PC-9 (cell line): ENCODE data around the gene BUB1B. TPM values are rescaled to one million over a fixed set of nuclear protein-coding genes. Genes with fewer than 3 reads are reported as not detected.
A peak's percentile ranks its signal among the peaks of the same experiment; 100 is the strongest.

Source experiments
- Bru-seq: library from RNA; stranded (reverse); fragments of 400-500 nt; gene quantifications from one replicate; lab custom pipeline; 2021; lab: Mats Ljungman, UMichigan
- BruChase-seq, 2 experiments: library from RNA; stranded (reverse); fragments of 400-500 nt; gene quantifications; one replicate each; lab custom pipeline; 2021; lab: Mats Ljungman, UMichigan
- BruUV-seq: library from RNA; stranded (reverse); fragments of 400-500 nt; replicated peaks from 2 replicates; lab custom pipeline; 2021; lab: Mats Ljungman, UMichigan
- CTCF ChIA-PET: fragments of 300-600 bp; sonication (Branson Sonifier 250); formaldehyde crosslinking; loops from one replicate; lab custom pipeline; 2022; ENCODE audit warnings: antibody characterized with exemption; lab: Charles Lee
- POLR2A ChIA-PET: fragments of 300-600 bp; sonication (Branson Sonifier 250); formaldehyde crosslinking; loops from one replicate; lab custom pipeline; 2022; ENCODE audit warnings: antibody characterized with exemption; ENCODE audit not compliant: unreplicated experiment; lab: Charles Lee
- DNase-seq, 2 experiments: peaks; one replicate each; pipeline versions ENCODE4 v3.0.0 to v3.0.0-alpha.2; 2015 to 2022; ENCODE audit warnings: mixed read lengths in 1 of 2
- H2AFZ ChIP-seq: fragments of 200-600 bp; sonication (generic); 2 replicates; pipeline ENCODE4 v1.8.1; 2017; ENCODE audit warnings: antibody characterized with exemption
- H3F3A ChIP-seq: fragments of 200-600 bp; sonication (generic); 2 replicates; pipeline ENCODE4 v1.8.1; 2017; ENCODE audit warnings: antibody characterized with exemption, mild to moderate bottlenecking, low read depth; ENCODE audit not compliant: insufficient read depth
- H3K27ac ChIP-seq: fragments of 200-600 bp; sonication (generic); 2 replicates; pipeline ENCODE4 v1.6.1; 2016; ENCODE audit warnings: mixed run types
- H3K27me3 ChIP-seq: fragments of 200-600 bp; sonication (generic); 2 replicates; pipeline ENCODE4 v1.6.1; 2016; ENCODE audit warnings: low read depth, mixed run types; ENCODE audit not compliant: insufficient read depth
- H3K36me3 ChIP-seq: fragments of 200-600 bp; sonication (generic); 2 replicates; pipeline ENCODE4 v1.6.1; 2016; ENCODE audit warnings: low read depth, mixed run types
- H3K4me1 ChIP-seq: fragments of 200-600 bp; sonication (generic); replicated peaks from 2 replicates; pipeline ENCODE4 v1.6.1; 2016; ENCODE audit warnings: mixed run types; ENCODE audit not compliant: insufficient read depth
- H3K4me2 ChIP-seq: fragments of 200-600 bp; sonication (generic); 2 replicates; pipeline ENCODE4 v1.6.1; 2017; ENCODE audit warnings: mixed run types
- H3K4me3 ChIP-seq: fragments of 200-600 bp; sonication (generic); 2 replicates; pipeline ENCODE4 v1.6.1; 2016; ENCODE audit warnings: mixed run types
- H3K79me2 ChIP-seq: fragments of 200-600 bp; sonication (generic); 2 replicates; pipeline ENCODE4 v1.6.1; 2017; ENCODE audit warnings: low read depth, mixed run types
- H3K9me2 ChIP-seq: fragments of 200-600 bp; sonication (generic); 2 replicates; pipeline ENCODE4 v1.8.1; 2017; ENCODE audit warnings: mild to moderate bottlenecking; ENCODE audit not compliant: insufficient read depth
- H3K9me3 ChIP-seq: fragments of 200-600 bp; sonication (generic); 2 replicates; pipeline ENCODE4 v1.8.1; 2016; ENCODE audit warnings: low read depth; ENCODE audit not compliant: insufficient read depth
- H4K20me1 ChIP-seq: fragments of 200-600 bp; sonication (generic); 2 replicates; pipeline ENCODE4 v1.8.1; 2017; ENCODE audit not compliant: insufficient read depth
- EZH2 ChIP-seq: fragments of 200-600 bp; sonication (generic); IDR thresholded peaks from 2 replicates; pipeline ENCODE4 v1.8.0; 2017; ENCODE audit warnings: antibody characterized with exemption, low read depth
- intact Hi-C: fragments of 100-400 bp; cut with micrococcal nuclease; formaldehyde crosslinking; loops from one replicate; pipeline ENCODE4 v1.10.0; 2022; ENCODE audit not compliant: unreplicated experiment
- long read RNA-seq: library from polyadenylated mRNA; stranded (forward); transcript quantifications from one replicate; pipeline ENCODE4 v2.0.0, GENCODE V29; 2022
- total RNA-seq: library from RNA; stranded (reverse); gene quantifications from 2 replicates; pipeline ENCODE4 v1.2.3, GENCODE V29; 2021
- TF ChIP-seq, protein P1 (sequence below): fragments of 200-600 bp; sonication (generic); conservative IDR thresholded peaks from 2 replicates; pipeline ENCODE4 v1.6.1; 2017; ENCODE audit warnings: mixed run types, antibody characterized with exemption, mild to moderate bottlenecking, moderate library complexity

The BUB1B gene
- total RNA-seq (74.3 and 75.3 TPM in 2 replicates), Bru-seq, nascent RNA (percentile 93 among the genes with signal in this experiment), BruChase-seq, experiment 1, labeled RNA remaining after a 2-hour chase (percentile 81 among the genes with signal in this experiment), BruChase-seq, experiment 2, labeled RNA remaining after a 6-hour chase (percentile 82 among the genes with signal in this experiment)
- long read RNA-seq, transcript BUB1B-201 (23 exons, 3,725 nt), result major isoform, 82 of 110 reads
- long read RNA-seq, partial matches to known transcripts, result 10 of 110 reads
- long read RNA-seq, other reads (novel, unspliced or antisense), result 17 of 110 reads

GRCh38 chr15:40160689-40161688 is at the start of gene BUB1B:
TSS of gene BUB1B (plus strand) at chr15:40161069. CDS start at chr15:40161221, 152 bp downstream.
- intact Hi-C loops, result loop anchor here (1.0 to 10.0 kb wide), 3 partner anchors 52 to 376 kb away; partner anchors contain the start of gene FSIP1
- TSS peak; percentile 67 for BruUV-seq
- CTCF ChIA-PET, result interaction anchor here (0.9 to 1.8 kb wide), 4 partner anchors 54 to 116 kb away, joined by 3 to 5 read pairs (median 4); no protein-coding TSS in a partner anchor

DNA sequence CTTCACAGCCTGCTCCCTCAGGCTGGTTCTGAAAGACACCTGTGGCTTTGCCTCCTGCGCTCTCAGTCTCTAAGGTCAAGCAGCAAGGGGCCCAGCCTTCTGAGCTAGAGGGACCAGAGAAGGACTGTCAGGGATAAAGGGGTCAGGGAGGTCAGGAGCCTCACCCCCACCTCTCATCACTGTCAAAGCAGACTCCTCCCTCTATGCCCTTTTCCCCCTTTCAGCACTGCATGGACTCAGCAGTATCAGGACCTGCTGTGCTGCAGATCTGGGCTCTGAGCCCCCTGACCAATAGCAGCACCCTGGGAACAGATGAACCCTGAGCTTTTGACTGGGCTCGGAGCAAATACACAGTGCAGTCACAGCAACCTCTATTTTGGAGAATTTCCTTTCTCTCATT is 49.0 kb upstream of the BUB1B start:
- Histone ChIP-seq H3F3A (peaks cover 26% of the 10 kb centered on the region), H3K4me3 (no peak overlapping the region), H3K9me2 (no peaks in the 10 kb centered on the region), H3K27me3 (no peaks in the 10 kb centered on the region), H3K79me2 (no peaks in the 10 kb centered on the region), H3K27ac (no peak overlapping the region), H3K4me2 (no peak overlapping the region), H4K20me1 (no peaks in the 10 kb centered on the region), H3K36me3 (no peaks in the 10 kb centered on the region), H3K9me3 (no peaks in the 10 kb centered on the region), H2AFZ (no peak overlapping the region), H3K4me1 (peaks cover 24% of the 10 kb centered on the region)
- no peak for DNase-seq
- no TSS peak for BruUV-seq
- POLR2A ChIA-PET, result no interaction called here
- intact Hi-C loops, result no loop called here
- CTCF ChIA-PET, result no interaction called here
- TF ChIP-seq EZH2, result no peak
- TF ChIP-seq, protein P1, sequence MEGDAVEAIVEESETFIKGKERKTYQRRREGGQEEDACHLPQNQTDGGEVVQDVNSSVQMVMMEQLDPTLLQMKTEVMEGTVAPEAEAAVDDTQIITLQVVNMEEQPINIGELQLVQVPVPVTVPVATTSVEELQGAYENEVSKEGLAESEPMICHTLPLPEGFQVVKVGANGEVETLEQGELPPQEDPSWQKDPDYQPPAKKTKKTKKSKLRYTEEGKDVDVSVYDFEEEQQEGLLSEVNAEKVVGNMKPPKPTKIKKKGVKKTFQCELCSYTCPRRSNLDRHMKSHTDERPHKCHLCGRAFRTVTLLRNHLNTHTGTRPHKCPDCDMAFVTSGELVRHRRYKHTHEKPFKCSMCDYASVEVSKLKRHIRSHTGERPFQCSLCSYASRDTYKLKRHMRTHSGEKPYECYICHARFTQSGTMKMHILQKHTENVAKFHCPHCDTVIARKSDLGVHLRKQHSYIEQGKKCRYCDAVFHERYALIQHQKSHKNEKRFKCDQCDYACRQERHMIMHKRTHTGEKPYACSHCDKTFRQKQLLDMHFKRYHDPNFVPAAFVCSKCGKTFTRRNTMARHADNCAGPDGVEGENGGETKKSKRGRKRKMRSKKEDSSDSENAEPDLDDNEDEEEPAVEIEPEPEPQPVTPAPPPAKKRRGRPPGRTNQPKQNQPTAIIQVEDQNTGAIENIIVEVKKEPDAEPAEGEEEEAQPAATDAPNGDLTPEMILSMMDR, result no peak

More at GRCh38 chr15:40160689-40161688, at the start of gene BUB1B:
- Histone ChIP-seq H3K4me1 (peaks cover 29% of the 10 kb centered on the region), H3K4me3 (peak within 1 kb of the TSS; percentile 67), H3K9me2 (no peaks in the 10 kb centered on the region), H3K9me3 (no peaks in the 10 kb centered on the region), H3F3A (peaks cover 8% of the 10 kb centered on the region; the same call in 1 of the 2 replicates), H3K36me3 (no peaks in the 10 kb centered on the region), H3K27me3 (no peaks in the 10 kb centered on the region), H2AFZ (peak within 1 kb of the TSS; percentile 85), H3K79me2 (peaks cover 47% of the 10 kb centered on the region), H3K4me2 (peak within 1 kb of the TSS; percentile 84), H4K20me1 (no peaks in the 10 kb centered on the region), H3K27ac (no peak within 1 kb of the TSS)
- peak; percentile 91 to 92 for DNase-seq
- POLR2A ChIA-PET, result interaction anchor here (0.7 kb wide), 1 partner anchor 114 kb away, joined by 3 read pairs; no protein-coding TSS in a partner anchor
- no peak for TF ChIP-seq EZH2
- TF ChIP-seq, protein P1, result no peak

DNA sequence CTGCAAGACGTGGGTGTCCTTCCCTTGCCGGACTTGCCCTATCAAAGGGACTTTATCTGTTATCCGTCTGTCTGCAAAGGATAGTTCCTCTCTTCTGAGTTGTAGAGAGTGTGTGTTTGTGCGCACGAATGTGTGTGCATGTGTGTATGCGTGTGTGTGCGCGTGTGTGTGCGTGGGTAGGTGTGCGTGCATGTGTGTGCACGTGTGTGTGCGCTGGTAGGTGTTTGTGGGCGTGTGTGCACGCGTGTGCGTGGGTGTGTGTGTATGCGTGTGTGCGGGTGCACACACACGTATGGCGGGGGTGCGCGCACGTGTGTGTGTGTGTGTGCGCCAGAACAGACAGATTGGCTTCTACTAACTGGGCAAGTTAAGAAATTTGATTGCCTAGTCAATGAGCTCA is 48.1 kb upstream of the BUB1B start:
- ChIA-PET POLR2A (interaction anchor here (0.6 kb wide), 1 partner anchor 58 kb away, joined by 3 read pairs; no protein-coding TSS in a partner anchor), CTCF (no interaction called here)
- no TSS peak for BruUV-seq
- Histone ChIP-seq H3K4me2 (no peak overlapping the region), H3K4me3 (no peak overlapping the region), H3K9me3 (no peaks in the 10 kb centered on the region), H3K9me2 (no peaks in the 10 kb centered on the region), H3F3A (peaks cover 17% of the 10 kb centered on the region; the same call in 1 of the 2 replicates), H4K20me1 (no peaks in the 10 kb centered on the region), H3K4me1 (peaks cover 15% of the 10 kb centered on the region), H3K79me2 (no peaks in the 10 kb centered on the region), H3K27ac (no peak overlapping the region), H3K27me3 (no peaks in the 10 kb centered on the region), H2AFZ (no peak overlapping the region), H3K36me3 (no peaks in the 10 kb centered on the region)
- DNase-seq, result no peak
- intact Hi-C loops, result no loop called here
- TF ChIP-seq, protein P1, result no peak
- TF ChIP-seq EZH2, result no peak
